ENCODE measurements around the gene OGFOD2. TPM values are rescaled to one million over a fixed set of nuclear protein-coding genes. Genes with fewer than 3 reads are reported as not detected.

The OGFOD2 gene
- total and polyA plus RNA-seq, 9 of the 15 experiments (the other 6 are each of a cell fraction or from before 2014, with no cell fraction given) = 1.4 to 111 (median 18.5) TPM

- no peak for TF ChIP-seq RNF219 (CRISPR knock-in tag; IDR thresholded peaks at IDR 0.05)
- peak; percentile 72 for TF ChIP-seq SAP30 (IDR thresholded peaks at IDR 0.05; ENCODE audit: borderline replicate concordance, insufficient read depth, low read depth, low read length, poor library complexity, severe bottlenecking)
- TF ChIP-seq POLR3G (IDR thresholded peaks at IDR 0.05; ENCODE audit: extremely low read depth, insufficient read length, insufficient replicate concordance) = no peak
- no peak for TF ChIP-seq ZFP1 (CRISPR knock-in tag; IDR thresholded peaks at IDR 0.05)
- TF ChIP-seq E2F6 (IDR thresholded peaks at IDR 0.05; ENCODE audit: borderline replicate concordance in 1 of 2, extremely low read depth in 1 of 2, insufficient read depth in 1 of 2, insufficient read length in 1 of 2, low read depth in 1 of 2, low read length in 1 of 2, poor library complexity in 1 of 2, severe bottlenecking in 1 of 2) = peak; percentile 80 to 89
- peak in 1 of 2 experiments; percentile 99 for TF ChIP-seq NCOA2 (IDR thresholded peaks at IDR 0.05; ENCODE audit: partially characterized antibody in 2 of 2)
- no peak for TF ChIP-seq BRCA1 (IDR thresholded peaks at IDR 0.05)
- TF ChIP-seq BRCA1 (CRISPR knock-in tag; IDR thresholded peaks at IDR 0.05) = no peak
- TF ChIP-seq ZC3H11A (IDR thresholded peaks at IDR 0.05; ENCODE audit: low read depth, low read length) = no peak
- peak; percentile 56; the same call in 1 of the 2 replicates for TF ChIP-seq CREM (IDR thresholded peaks at IDR 0.05; ENCODE audit: low read depth)
- no peak for TF ChIP-seq ZNF408 (CRISPR knock-in tag; IDR thresholded peaks at IDR 0.05; ENCODE audit: low read depth)
- TF ChIP-seq ARID2 (IDR thresholded peaks at IDR 0.05) = 0 out of 2 replicates have a peak, but pooled peaks have one; percentile 21
- TF ChIP-seq ZNF717 (CRISPR knock-in tag; IDR thresholded peaks at IDR 0.05) = no peak
- TF ChIP-seq HDAC1 (IDR thresholded peaks at IDR 0.05) = peak in 1 of 2 experiments; percentile 95; a peak in 2 of 4 replicates
- 0 out of 2 replicates have a peak, but pooled peaks have one; percentile 27 for TF ChIP-seq HMGXB4 (CRISPR knock-in tag; IDR thresholded peaks at IDR 0.05)
- peak; percentile 92 for TF ChIP-seq TOE1 (IDR thresholded peaks at IDR 0.05; ENCODE audit: borderline replicate concordance)
- 0 out of 2 replicates have a peak, but pooled peaks have one; percentile 27 for TF ChIP-seq TOE1 (CRISPR knock-in tag; IDR thresholded peaks at IDR 0.05; ENCODE audit: borderline replicate concordance, low read depth)
- TF ChIP-seq ZNF830 (CRISPR knock-in tag; IDR thresholded peaks at IDR 0.05) = no peak; the same call in 1 of the 2 replicates
- no peak for TF ChIP-seq WHSC1 (IDR thresholded peaks at IDR 0.05; ENCODE audit: low read length)
- peak; percentile 63; the same call in 1 of the 2 replicates for TF ChIP-seq E2F1 (CRISPR knock-in tag; IDR thresholded peaks at IDR 0.05)
Observed at GRCh38 chr12:122974892-122975789, at the start of gene OGFOD2 (continued).

Measured in K562 (cell line).